HEK293 (cell line): ENCODE data around the gene OXCT2.

Experiments
- GLI4 ChIP-seq: fragments of 450-650 bp; formaldehyde crosslinking; IDR thresholded peaks from 2 replicates; pipeline ENCODE4 v1.5.1; 2016; ENCODE audit warnings: missing biosample characterization, missing genetic modification characterization
- ZBTB6 ChIP-seq: fragments of 450-650 bp; formaldehyde crosslinking; IDR thresholded peaks from 2 replicates; pipeline ENCODE4 v1.5.1; 2017; ENCODE audit warnings: missing biosample characterization, missing genetic modification characterization
- ZNF16 ChIP-seq: fragments of 450-650 bp; formaldehyde crosslinking; IDR thresholded peaks from 2 replicates; pipeline ENCODE4 v1.5.1; 2016; ENCODE audit warnings: low read depth, missing biosample characterization, missing genetic modification characterization
- ZNF169 ChIP-seq: fragments of 450-650 bp; formaldehyde crosslinking; IDR thresholded peaks from 2 replicates; pipeline ENCODE4 v1.5.1; 2016; ENCODE audit warnings: missing biosample characterization, missing genetic modification characterization
- ZNF175 ChIP-seq: fragments of 450-650 bp; formaldehyde crosslinking; IDR thresholded peaks from 2 replicates; pipeline ENCODE4 v1.5.1; 2016; ENCODE audit warnings: missing biosample characterization, missing genetic modification characterization
- ZNF366 ChIP-seq: fragments of 450-650 bp; formaldehyde crosslinking; conservative IDR thresholded peaks from 2 replicates; pipeline ENCODE4 v1.5.1; 2016; ENCODE audit warnings: missing biosample characterization, missing genetic modification characterization
- ZNF37A ChIP-seq: fragments of 450-650 bp; IDR thresholded peaks from 2 replicates; pipeline ENCODE4 v1.5.1; 2018; ENCODE audit warnings: missing biosample characterization, missing genetic modification characterization
- ZNF416 ChIP-seq: fragments of 450-650 bp; formaldehyde crosslinking; IDR thresholded peaks from 2 replicates; pipeline ENCODE4 v1.5.1; 2016; ENCODE audit warnings: missing biosample characterization, missing genetic modification characterization
- ZNF514 ChIP-seq: fragments of 450-650 bp; formaldehyde crosslinking; IDR thresholded peaks from 2 replicates; pipeline ENCODE4 v1.5.1; 2016; ENCODE audit warnings: missing biosample characterization, missing genetic modification characterization
- ZNF529 ChIP-seq: fragments of 450-650 bp; formaldehyde crosslinking; IDR thresholded peaks from 2 replicates; pipeline ENCODE4 v1.5.1; 2017; ENCODE audit warnings: missing genetic modification characterization, missing biosample characterization; ENCODE audit not compliant: insufficient replicate concordance
- ZNF639 ChIP-seq: fragments of 450-650 bp; formaldehyde crosslinking; IDR thresholded peaks from 2 replicates; pipeline ENCODE4 v1.5.1; 2016; ENCODE audit warnings: missing biosample characterization, missing genetic modification characterization
- ZNF654 ChIP-seq: fragments of 450-650 bp; formaldehyde crosslinking; IDR thresholded peaks from 2 replicates; pipeline ENCODE4 v1.5.1; 2016; ENCODE audit warnings: low read depth, missing biosample characterization, missing genetic modification characterization
- ZNF76 ChIP-seq: fragments of 450-650 bp; formaldehyde crosslinking; IDR thresholded peaks from 2 replicates; pipeline ENCODE4; 2016; ENCODE audit warnings: low read depth, missing biosample characterization, missing genetic modification characterization, borderline replicate concordance
- ZNF785 ChIP-seq: fragments of 450-650 bp; formaldehyde crosslinking; IDR thresholded peaks from 2 replicates; pipeline ENCODE4 v1.5.1; 2016; ENCODE audit warnings: missing biosample characterization, missing genetic modification characterization
- ZXDB ChIP-seq: fragments of 450-650 bp; formaldehyde crosslinking; IDR thresholded peaks from 2 replicates; pipeline ENCODE4 v1.5.1; 2016; ENCODE audit warnings: missing biosample characterization, missing genetic modification characterization
- TF ChIP-seq, protein P1 (sequence below): fragments of 450-650 bp; IDR thresholded peaks from 2 replicates; pipeline ENCODE4 v1.5.1; 2018; ENCODE audit warnings: missing biosample characterization, mild to moderate bottlenecking, missing genetic modification characterization
- TF ChIP-seq, protein P2 (sequence below): fragments of 450-650 bp; formaldehyde crosslinking; IDR thresholded peaks from 2 replicates; pipeline ENCODE4 v1.5.1; 2016; ENCODE audit warnings: missing biosample characterization, missing genetic modification characterization
- TF ChIP-seq, protein P3 (sequence below): fragments of 450-650 bp; formaldehyde crosslinking; IDR thresholded peaks from 2 replicates; pipeline ENCODE4 v1.5.1; 2016; ENCODE audit warnings: missing biosample characterization, missing genetic modification characterization
- TF ChIP-seq, protein P4 (sequence below): fragments of 450-650 bp; formaldehyde crosslinking; IDR thresholded peaks from 2 replicates; pipeline ENCODE4 v1.5.1; 2017; ENCODE audit warnings: missing biosample characterization, missing genetic modification characterization
- TF ChIP-seq, protein P5 (sequence below): fragments of 450-650 bp; formaldehyde crosslinking; IDR thresholded peaks from 2 replicates; pipeline ENCODE4 v1.5.1; 2016; ENCODE audit warnings: missing biosample characterization, missing genetic modification characterization

OXCT2 gene

DNA sequence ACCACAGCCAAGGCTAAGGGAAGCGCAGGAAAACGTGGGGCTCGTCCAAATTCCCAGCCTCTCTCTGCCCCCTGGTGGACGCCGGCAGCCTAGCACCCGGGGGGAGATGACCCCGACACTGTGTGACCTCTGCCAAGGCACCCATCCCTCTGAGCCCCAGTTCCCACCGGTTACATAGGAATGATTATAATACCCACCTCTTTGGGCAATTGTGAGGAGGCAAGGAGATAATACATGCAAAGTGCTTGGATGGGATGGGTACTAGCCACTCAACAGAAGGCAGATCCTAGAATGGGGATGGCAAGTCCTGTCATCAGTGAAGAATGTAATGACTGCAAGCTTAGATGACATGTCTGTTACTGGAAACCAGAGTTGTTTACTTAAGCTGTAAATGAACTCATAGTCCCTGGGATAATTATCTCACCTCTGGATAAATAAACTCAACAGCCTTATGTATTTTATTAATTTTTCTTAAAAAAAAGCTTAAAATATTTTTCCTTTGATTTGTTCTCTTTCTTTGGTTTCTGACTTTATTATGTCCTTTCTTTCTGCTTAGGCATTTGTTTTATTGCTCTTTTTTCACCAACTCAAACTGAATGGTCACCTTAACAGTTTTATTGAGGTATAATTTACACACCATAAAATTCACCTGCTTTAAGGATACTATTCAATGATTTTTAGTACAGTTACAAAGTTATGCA lies 28.8 kb upstream of the OXCT2 start (continued):
- TF ChIP-seq, protein P1, sequence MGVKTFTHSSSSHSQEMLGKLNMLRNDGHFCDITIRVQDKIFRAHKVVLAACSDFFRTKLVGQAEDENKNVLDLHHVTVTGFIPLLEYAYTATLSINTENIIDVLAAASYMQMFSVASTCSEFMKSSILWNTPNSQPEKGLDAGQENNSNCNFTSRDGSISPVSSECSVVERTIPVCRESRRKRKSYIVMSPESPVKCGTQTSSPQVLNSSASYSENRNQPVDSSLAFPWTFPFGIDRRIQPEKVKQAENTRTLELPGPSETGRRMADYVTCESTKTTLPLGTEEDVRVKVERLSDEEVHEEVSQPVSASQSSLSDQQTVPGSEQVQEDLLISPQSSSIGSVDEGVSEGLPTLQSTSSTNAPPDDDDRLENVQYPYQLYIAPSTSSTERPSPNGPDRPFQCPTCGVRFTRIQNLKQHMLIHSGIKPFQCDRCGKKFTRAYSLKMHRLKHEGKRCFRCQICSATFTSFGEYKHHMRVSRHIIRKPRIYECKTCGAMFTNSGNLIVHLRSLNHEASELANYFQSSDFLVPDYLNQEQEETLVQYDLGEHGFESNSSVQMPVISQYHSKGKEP (tag by site-specific recombination) = no peak
- TF ChIP-seq ZNF37A = no peak
- peak; percentile 95 for TF ChIP-seq ZNF366 (tag by site-specific recombination)
- TF ChIP-seq ZNF169 (tag by site-specific recombination) = no peak
- TF ChIP-seq ZXDB = 0 out of 2 replicates have a peak, but pooled peaks have one; percentile 19
- no peak for TF ChIP-seq ZNF785 (tag by site-specific recombination)
- TF ChIP-seq ZBTB6 (tag by site-specific recombination) = no peak
- peak; percentile 77 for TF ChIP-seq ZNF639 (tag by site-specific recombination)
- TF ChIP-seq, protein P2, sequence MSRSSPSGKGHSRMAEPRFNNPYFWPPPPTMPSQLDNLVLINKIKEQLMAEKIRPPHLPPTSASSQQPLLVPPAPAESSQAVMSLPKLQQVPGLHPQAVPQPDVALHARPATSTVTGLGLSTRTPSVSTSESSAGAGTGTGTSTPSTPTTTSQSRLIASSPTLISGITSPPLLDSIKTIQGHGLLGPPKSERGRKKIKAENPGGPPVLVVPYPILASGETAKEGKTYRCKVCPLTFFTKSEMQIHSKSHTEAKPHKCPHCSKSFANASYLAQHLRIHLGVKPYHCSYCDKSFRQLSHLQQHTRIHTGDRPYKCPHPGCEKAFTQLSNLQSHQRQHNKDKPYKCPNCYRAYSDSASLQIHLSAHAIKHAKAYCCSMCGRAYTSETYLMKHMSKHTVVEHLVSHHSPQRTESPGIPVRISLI (tag by site-specific recombination) = peak; percentile 70
- TF ChIP-seq, protein P3, sequence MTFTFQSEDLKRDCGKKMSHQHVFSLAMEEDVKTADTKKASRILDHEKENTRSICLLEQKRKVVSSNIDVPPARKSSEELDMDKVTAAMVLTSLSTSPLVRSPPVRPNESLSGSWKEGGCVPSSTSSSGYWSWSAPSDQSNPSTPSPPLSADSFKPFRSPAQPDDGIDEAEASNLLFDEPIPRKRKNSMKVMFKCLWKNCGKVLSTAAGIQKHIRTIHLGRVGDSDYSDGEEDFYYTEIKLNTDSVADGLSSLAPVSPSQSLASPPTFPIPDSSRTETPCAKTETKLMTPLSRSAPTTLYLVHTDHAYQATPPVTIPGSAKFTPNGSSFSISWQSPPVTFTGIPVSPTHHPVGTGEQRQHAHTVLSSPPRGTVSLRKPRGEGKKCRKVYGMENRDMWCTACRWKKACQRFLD (tag by site-specific recombination) = no peak
- TF ChIP-seq ZNF529 (tag by site-specific recombination) = no peak
- TF ChIP-seq ZNF416 (tag by site-specific recombination) = no peak
- TF ChIP-seq ZNF654 (tag by site-specific recombination) = peak; percentile 75
- no peak for TF ChIP-seq ZNF514 (tag by site-specific recombination)
- no peak; the same call in 1 of the 2 replicates for TF ChIP-seq GLI4 (tag by site-specific recombination)
- TF ChIP-seq, protein P4, sequence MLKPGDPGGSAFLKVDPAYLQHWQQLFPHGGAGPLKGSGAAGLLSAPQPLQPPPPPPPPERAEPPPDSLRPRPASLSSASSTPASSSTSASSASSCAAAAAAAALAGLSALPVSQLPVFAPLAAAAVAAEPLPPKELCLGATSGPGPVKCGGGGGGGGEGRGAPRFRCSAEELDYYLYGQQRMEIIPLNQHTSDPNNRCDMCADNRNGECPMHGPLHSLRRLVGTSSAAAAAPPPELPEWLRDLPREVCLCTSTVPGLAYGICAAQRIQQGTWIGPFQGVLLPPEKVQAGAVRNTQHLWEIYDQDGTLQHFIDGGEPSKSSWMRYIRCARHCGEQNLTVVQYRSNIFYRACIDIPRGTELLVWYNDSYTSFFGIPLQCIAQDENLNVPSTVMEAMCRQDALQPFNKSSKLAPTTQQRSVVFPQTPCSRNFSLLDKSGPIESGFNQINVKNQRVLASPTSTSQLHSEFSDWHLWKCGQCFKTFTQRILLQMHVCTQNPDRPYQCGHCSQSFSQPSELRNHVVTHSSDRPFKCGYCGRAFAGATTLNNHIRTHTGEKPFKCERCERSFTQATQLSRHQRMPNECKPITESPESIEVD (tag by site-specific recombination) = peak; percentile 80
- TF ChIP-seq ZNF16 = no peak
- TF ChIP-seq ZNF175 = no peak
- 0 out of 2 replicates have a peak, but pooled peaks have one; percentile 10 for TF ChIP-seq ZNF76 (tag by site-specific recombination)
- TF ChIP-seq, protein P5, sequence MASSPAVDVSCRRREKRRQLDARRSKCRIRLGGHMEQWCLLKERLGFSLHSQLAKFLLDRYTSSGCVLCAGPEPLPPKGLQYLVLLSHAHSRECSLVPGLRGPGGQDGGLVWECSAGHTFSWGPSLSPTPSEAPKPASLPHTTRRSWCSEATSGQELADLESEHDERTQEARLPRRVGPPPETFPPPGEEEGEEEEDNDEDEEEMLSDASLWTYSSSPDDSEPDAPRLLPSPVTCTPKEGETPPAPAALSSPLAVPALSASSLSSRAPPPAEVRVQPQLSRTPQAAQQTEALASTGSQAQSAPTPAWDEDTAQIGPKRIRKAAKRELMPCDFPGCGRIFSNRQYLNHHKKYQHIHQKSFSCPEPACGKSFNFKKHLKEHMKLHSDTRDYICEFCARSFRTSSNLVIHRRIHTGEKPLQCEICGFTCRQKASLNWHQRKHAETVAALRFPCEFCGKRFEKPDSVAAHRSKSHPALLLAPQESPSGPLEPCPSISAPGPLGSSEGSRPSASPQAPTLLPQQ (tag by site-specific recombination) = peak; percentile 68
